ENCODE data around the gene TMEM132D.

The TMEM132D gene

DNA sequence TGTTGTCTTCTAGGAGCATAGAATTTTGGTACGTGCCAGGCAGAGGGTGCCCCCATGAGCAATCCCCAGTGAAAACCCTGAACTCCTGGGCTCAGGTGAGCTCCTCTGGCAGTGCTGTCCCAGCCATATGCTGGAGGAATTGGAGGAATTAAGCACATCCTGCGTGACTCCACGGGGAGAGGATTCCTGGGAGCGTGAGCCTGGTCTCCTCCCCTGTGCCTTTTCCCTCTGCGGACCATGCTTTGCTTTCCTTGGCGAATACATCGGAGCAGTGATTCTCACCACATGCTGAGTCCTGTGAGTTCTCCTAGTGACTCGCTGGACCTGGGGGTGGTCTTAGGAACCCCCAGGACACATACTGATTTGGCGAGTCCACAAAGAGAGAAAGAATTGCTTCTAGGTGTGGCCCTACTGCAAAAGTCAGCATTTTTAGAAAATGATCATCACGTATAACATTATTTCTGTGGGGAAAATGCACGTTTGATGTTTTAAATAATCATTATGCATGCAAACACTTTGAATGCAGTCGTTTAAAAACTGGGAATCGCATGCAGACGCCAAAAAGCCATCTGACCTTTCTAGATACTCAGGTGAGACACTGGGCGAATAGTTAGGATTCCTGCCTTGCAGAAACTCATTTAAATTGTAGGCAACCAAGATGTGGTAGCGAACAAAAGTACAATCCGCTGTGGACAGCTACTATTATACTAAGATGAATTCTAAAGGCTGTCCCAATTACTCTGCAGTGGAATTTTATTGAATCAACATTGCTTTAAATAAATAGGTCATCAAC lies 370.9 kb downstream of the TMEM132D start:
- no peak for DNase-seq

DNA sequence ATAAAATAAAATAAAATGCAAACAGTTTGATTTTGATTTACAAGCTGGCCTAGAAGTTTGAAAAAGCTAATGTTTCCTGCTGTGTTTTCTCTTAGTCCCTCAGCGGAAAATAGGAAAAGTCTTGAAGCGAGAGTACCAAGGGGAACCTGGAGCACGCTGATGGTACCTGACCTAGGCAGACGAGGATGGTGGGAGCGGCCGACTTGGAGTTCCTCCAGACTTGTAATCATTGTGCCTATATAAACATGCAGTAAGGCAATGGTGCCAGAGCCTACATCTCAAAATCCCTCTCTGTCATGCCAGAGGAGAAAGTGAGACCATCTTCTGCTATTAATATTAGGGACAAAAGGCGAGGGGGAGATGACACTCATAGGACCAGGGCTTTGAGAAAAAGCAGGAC lies 371.7 kb downstream of the TMEM132D start:
- no peak for DNase-seq

DNA sequence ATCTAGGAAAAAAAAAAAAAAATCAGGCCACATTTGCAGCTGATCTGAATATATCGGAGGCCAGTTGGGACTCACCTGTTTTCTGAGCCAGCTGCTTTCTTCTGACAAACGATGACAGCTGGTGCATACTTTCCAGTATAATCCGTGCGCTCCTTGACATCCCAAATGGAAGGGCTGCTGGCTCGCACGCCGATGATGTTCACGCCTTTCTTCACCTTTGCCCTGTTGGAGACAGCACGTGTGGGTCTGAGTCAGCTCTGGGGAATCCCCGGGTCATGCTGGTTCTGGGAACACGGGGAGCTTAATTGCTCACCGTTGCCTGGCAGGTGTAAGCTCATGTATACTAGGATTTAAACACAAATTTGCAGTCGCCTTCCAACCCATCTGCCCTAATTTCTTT lies 372.8 kb downstream of the TMEM132D start:
- no peak for DNase-seq

DNA sequence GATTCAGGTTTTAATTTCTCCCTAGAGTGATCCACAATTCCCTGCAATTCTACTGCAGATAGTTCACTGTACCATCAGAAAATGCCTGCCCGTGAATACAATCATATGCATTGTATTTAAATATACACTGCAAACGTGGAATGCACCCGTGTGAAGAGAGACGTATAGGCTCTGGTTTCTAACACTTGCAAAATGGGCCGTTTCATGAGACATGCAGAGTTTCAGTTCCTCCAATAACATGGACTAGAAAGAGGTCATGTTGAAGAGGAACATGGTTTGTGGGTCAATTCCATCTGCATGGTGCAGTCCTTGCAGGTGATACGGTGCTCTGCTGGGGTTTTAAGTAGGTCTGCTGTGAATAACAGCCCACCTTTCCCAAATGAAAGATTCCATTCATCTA lies 373.3 kb downstream of the TMEM132D start:
- no peak for DNase-seq

DNA sequence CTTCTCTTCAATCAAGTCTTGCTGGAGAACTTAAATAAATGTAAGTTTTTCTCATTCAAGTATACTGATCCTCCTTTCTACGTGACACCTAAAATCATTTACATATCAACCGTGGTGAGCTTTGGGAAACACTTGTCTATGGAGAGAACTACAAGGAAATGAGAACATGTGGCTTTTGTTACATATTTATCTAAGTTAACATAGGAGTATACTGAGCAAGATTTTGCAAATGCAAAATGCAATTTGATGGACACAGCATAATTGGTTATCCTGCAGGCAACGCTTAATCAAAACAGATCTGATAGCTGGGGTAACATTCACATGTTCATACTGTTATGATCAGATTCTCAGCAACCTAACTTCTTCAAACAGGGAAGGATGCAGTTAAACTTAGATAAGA lies 376.3 kb downstream of the TMEM132D start:
- DNase-seq = no peak

DNA sequence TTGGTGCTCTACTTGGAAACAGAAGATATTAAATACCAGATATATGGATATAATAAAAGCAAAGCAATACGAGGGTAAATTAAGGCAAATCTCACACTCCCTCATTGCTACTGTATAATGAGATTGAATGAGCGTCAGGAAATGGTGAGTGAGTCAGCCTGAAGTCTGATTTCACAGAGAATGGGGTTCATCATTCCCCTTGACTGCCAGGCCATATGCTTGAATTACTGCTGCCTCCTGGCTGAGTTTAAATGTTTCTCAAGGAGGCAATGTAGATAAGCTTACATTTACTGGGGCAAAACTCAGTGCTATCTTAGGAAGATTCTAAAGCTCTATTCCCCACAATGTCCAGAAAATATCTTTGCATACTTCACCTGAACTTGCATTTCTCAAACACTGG lies 380.2 kb downstream of the TMEM132D start:
- DNase-seq = no peak

DNA sequence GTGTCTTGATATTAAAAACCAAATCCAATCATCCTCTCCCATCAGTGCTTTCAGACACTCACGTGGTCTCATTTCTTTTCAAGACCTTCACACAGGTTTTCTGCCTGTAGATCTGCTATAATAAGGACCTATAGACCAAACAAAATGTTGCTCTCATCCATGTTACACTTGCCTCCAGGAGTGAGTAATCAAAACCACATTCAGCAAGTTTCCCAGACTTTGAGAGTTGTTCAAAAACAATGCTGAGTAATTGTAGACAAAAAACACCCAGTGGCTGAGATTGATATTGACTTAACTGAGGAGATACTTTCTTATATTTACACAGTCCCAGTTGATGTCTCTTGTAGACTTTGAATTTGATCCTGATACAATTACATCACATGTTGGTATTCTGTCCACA lies 383.1 kb downstream of the TMEM132D start:
- peak; percentile 66 for DNase-seq

DNA sequence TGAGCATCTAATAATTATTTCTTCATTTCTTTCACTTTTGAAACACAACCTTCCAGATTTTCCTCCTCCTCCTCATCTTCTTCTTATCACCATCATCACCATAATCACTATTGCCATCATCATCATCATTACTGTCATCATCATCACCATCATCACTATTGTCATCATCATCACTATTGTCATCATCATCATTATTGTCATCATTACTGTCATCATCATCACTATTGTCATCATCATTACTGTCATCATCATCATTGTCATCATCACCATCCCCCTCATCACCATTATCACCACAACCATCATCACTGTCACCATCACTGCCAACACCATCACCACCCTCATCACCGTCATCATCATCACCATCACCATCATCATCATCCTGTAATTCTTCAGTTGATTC lies 400.0 kb downstream of the TMEM132D start:
- DNase-seq = no peak

DNA sequence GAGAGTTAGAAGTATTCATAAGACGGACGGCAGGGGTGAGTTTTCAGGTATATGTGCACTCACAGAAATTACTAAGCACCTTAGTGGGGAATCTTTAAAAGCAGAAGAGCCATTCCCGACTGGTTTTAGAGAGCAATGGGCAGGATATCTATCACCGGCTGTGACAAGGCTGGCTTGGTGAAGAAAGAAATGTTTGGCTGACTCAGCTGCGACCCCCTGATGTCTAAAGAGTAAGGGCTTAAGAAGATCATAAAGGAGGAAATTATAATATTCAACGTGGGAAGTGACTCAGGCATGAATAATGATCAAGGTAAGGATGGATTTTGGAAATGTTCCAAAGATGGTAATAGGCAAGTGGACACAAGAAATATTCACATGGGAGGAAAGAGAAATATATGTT lies 407.6 kb downstream of the TMEM132D start:
- DNase-seq = no peak

DNA sequence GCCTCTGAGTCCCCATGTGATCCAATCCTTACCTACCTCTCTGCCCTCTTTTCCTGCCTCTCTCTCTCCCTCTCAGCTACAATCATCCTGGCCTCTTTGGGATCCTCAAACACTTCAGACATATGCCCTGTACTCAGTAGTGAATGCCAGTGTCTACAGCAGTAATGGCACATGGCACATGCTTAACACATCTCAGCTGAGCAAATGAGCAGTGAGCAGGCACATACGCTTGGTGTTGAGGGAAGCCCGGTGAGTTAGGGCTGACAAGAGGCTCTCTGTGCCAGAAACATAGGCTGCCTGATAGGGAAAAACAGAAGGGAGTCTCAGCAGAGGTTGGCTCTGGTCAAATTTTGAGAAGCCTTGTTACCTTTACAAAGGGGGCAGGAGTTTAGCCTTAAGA lies 409.1 kb downstream of the TMEM132D start:
- no peak for DNase-seq

DNA sequence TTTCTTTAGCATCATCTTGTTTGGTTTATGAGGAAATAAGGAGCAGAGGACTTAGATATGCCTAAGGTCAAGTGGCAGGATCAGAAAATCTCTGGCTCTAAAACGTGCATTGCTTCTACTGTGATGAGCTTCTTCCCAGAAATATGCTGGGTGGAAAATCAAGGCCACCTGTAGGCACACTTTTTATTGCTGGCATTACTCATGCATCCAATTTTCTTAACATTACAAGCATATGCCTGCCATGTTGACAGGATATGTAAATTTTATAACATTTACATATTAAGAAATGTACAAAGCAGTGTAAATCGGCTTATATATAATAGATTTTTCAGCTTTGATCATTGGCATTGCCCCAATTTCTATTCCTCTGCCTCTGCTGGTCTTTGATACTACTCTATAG lies 409.6 kb downstream of the TMEM132D start:
- no peak for DNase-seq

DNA sequence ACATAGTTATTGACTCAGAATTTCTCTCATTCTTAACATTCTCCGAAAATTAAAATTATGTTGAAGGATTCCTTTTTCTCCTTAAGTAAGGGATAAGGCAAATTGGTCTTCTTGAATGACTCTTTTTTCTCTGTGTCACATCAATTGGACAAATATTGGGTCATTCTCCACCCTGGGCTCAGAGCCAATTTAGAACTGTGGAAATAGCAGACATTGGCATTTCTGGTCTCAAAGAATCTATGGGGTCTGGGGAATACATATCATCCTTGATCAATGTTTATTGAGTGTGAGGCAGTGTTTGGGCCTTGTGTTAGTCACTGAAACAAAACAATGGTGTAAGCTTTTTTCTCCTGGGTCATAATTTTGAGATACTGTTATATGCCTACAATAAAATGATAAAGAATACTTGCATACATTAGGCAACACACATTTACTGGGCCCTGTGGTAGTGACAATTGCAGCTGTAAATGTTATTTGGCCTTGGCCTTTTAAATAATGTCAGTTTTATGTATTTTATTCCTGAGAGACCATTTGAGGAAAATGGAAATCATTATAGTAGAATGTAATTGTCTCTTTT lies 414.6 kb downstream of the TMEM132D start:
- DNase-seq = peak; percentile 18

DNA sequence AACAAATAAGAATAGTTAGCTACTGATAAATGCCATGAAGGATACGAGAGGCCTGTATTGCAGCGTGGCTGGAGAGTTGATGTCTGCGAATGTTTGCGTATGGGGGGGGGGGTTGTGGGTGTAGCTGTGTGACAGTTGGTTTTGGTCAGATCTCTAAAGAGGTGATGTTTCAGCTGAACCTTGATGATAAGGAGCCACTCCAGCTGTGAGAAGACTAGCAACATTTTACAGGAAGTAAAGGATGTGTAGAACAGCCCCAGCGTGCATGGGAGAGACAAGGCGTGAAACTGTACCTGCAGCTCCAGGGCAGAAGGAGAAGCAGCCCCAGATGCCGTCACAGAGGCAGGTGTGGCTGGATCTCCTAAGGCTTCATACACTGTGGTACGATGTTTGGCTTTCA lies 416.9 kb downstream of the TMEM132D start:
- DNase-seq = no peak

DNA sequence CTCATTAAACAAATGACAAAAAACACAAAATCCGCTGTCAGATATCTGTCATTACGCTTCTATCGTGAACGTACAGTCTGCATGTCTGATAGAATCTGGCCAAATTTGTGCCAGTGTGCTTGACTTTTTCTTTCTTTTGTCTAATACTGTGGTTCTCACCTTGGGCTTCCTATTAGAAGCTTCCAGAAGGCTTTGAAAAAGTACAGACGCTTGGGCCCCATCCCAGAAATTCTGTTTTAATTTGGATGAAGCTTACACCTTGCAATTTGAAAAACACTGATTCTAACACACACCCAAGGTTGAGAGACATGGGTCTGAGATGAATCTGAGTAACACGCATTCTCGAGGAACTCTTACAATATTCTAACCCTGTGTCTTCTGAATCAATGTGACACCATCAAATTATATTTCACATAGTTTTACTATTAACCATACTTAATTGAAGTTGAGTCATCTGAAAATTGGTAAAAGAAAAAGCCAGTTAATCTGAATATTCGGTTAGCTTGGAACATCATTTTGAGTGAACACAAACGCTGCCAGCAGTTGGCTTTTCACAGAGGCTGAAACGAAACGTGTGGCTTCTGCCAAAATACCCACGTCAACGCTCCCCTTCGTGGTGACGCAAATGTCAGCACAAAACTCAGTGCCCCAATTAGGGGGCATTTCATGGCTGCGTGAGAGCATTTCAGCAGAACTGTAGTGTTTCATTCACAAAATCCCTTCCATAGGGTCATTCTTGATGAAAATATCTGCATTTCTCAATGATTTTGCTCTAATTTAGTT lies 420.5 kb downstream of the TMEM132D start:
- DNase-seq = no peak

DNA sequence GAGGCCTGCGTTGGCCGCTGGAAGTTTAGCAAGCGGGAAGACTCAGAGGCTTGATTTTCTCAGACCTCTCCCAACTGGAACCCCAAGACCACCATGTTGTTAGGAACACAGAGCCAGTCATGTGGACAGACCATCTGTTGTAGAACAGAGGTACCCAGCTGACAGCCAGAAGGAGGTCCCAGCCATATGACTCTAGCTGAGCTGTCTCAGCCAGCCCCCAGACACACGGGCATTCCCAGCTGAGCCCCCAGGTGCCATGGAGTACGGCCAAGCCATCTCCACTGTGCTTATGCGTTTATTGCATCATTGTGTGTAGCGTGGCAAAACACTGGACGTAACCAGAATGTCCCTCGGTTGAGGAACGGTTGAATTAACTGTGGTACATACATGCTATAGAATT lies 421.9 kb downstream of the TMEM132D start:
- no peak for DNase-seq

DNA sequence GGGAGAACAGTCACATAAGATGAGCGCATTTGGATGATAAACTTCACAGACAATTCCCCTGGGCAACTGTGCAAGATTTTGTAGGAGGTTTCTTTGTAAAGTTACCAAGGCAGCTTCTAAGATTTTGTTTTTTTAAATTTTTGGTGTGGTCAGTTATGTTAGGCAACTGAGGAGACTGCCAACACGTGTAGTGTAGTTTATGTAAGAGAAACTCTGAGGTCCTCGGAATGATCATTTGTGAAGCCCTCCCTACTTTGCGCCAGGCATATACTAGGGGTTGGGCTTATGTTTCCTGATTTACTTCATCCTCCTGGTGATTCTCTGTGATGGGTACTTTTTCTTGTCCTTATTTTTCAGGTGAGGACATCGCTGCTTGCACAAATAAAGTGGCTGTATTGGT lies 433.6 kb downstream of the TMEM132D start:
- DNase-seq = no peak

DNA sequence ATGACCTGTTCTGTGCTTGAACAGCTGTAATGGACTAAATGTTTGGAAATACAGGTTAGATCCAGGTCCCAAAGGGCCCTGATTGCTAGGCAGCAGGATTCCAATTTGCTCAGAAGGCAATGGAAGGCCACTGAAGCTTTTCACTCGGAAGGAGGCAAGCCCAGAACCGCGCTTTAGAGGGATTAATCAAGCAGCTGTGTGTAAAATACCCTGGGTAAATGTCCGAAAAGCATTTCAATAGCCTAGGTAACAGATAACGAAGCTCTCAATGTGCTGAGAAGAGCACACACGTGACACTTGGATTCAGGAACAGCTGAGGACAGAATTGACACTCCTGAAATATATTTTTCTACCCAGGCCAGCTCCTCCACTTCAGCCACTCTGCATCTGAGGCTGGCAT lies 436.1 kb downstream of the TMEM132D start:
- no peak for DNase-seq

DNA sequence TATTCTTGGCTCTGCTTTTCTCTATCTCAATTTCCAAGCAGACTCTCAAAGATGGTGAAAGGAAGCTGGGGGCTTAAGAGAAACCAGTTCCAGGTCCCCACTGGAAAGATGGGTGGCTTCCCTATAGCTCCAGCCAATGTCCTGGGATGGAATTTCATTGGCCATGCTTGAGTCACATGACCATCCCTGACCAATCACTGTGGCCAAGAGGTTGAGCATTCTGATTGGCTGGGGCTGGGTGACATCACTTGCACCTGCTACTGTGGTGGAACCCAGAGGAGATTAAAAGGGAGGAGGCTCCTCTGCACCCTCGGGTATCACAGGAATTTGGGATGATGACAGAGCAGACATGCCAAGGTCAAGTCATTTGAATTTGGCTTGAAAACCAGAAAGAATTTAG lies 436.5 kb downstream of the TMEM132D start:
- DNase-seq = no peak

DNA sequence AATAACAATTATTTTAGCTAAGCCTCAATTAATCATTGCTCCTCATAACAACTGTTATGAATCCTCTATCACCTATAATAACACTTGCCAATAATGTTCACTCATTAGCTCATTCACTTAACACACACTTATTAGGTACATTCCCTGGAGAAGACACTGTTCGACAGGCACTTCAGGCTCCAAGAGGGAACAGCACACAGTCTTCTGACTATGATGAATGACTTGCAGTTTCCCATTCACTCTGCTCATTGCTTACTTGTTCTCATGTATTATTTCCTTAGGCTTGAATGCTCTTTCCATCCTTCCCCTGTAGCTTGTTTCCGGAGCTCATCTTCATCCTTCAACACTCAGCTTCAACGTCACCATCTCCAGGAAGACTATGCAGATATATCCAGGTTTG lies 437.3 kb downstream of the TMEM132D start:
- no peak for DNase-seq

DNA sequence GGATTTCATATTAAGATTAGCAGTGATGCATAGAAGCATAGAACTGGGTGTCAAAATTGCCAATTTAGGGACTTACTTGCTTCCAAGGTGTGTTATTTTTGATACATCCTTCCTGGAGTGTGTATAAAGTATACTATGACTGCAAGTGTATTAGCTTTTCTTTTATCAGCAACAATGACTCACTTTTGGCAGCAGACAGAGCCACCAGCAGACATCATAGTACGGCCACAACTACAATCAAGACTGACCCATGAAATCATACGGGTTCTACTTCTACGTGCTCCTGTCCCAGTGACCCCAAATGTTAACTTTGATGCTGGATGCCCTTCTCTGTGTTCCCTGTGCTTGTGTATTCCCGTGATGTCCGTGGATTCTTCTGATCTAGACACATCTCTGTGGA lies 443.9 kb downstream of the TMEM132D start:
- no peak for DNase-seq

DNA sequence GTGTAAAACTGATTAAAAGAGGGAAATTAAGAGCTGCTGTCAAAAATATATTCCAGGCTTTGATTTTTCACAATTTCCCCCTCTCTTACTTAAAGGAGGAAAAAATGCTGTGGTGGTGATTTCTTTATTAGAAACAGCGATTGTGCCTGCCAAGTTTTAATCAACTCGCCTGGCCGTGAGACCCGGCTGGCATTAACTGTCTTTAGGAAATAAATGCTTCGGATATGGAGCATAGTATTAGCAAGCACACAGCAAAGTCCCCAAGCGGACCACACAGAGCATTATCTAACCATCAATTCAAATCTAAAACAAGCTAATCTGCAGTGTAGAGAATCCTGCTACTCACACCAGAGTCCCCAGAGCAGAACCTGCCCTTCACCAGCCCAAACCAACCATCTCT lies 457.1 kb downstream of the TMEM132D start:
- no peak for DNase-seq

DNA sequence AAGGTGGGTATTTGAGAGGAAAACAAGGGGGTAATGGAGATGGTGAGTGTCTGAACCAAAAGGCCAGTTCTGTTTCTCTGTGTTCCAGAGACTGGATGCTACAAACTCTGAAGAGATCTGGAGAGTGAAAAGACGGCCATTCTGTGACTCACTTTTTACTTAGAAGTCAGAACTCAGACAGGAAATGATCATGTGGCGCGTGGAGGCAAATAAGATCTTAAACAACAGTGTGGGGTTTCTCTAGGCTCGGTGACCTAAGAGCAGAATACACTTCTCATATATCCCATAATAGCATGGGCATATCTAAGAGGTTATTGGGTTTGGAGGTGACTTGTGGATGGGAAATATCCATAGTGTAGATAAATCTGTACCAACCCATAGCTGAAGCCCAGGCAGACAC lies 463.5 kb downstream of the TMEM132D start:
- DNase-seq = no peak

DNA sequence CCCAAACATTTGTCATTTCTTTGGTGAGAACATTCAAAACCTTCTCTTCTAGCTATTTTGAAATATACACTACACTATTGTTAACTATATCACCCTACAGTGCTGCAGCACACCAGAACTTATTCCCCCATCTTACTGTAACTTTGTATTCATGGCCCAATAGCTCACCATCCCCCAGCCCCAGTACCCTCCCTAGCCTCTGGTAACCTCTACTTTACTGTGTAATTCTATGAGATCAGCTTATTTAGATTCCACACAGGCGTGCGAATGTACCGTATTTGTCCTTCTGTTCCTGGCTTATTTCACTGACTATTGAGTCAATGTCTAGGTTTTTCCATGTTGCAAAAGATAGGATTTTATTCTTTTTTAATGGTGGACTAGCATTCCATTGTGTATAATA lies 469.0 kb downstream of the TMEM132D start:
- no peak for DNase-seq
